Limb (tissue), 2 donors: Measurements from ENCODE around the gene DIRAS2.

Experiments used
- DNase-seq, 2 donors: peaks; one replicate each; pipeline ENCODE4 v3.0.0-alpha.2; 2016; ENCODE audit errors: extremely low spot score in 2 of 2

DIRAS2 gene

GRCh38 chr9:90612957-90613356 lies 29.7 kb downstream of the DIRAS2 start:
- DNase-seq: no peak

DNA sequence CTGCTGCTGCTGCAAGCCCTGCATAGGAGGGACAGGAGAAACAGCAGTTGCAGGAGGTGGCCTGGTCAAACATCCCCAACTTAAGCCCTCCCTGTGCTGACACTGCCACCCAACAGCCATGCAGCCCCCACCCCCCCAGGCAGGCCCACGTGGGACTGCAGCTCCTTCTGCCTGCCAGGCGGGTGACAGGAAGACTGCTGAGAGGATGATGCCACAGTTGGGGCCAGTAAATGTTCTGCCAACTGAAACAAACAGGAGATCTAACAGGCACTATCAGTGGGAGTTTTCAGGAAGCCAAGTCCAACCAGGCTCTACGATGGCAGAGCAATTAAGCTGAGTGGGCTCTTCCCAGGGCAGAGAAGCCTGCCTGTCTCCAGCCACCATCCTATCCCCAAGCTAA lies 31.1 kb downstream of the DIRAS2 start:
- DNase-seq: no peak

DNA sequence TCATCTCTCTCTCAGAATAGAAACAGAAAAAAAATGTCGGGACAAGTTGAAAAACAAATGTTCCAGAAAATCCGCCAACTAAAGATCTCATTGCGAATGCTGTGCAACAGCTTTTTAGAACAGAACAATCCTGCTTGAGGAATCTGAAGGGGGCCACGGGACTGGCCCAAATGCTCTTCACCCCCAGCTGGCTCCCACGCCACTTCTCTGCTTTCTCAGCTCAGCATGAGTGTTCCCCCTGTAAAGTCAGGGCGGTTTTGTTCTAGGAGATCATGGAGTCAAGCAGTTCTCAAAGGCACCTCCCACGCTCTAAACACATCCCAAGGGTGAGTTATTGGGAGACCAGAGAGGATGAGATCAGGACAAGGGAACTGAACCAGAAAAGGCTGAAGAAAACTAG lies 31.5 kb downstream of the DIRAS2 start:
- no peak for DNase-seq

DNA sequence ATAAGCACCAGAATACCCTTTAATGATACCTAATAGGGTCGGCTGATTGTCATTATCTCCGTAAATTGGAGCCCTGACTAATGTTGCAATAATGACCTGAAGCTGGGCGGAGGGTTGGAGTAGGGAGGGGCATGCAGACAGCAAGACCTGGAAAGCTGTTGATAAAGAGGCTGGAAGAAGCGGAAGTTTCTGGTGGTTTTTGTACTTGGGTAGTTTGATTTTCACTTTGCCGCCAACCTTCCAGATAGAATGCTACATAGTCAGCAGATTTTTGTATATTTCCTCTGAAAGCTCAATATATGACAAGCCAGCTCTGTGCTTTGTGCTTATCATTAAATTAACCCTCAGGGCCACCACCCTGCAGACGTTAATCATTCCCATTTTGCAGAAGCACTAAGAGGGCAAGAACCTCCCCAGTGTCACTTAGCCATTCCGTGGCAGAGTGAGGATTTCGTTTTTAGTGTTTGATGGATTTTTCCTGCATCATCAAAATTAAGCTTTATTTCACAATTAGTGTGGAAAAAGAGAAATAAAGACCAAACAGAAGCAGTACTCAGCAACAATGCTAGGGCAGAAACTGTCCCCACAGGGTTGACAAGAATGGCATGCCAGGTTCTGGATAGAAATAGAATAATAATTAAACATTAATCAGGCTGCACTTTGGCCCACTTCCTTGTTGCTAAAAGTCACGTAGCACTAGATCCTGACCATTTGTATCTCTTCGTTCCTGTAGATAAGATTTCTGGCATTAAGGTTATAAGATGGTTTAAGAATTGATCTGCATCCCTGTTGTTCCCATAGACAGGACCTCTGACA lies 34.7 kb downstream of the DIRAS2 start:
- no peak for DNase-seq

- DNase-seq: no peak
Measured at GRCh38 chr9:90600029-90600428, 42.6 kb downstream of the DIRAS2 start.

- DNase-seq: no peak
Measured at GRCh38 chr9:90598191-90598590, 44.4 kb downstream of the DIRAS2 start.

- DNase-seq: no peak
Measured at GRCh38 chr9:90593646-90594045, 49.0 kb downstream of the DIRAS2 start.

DNA sequence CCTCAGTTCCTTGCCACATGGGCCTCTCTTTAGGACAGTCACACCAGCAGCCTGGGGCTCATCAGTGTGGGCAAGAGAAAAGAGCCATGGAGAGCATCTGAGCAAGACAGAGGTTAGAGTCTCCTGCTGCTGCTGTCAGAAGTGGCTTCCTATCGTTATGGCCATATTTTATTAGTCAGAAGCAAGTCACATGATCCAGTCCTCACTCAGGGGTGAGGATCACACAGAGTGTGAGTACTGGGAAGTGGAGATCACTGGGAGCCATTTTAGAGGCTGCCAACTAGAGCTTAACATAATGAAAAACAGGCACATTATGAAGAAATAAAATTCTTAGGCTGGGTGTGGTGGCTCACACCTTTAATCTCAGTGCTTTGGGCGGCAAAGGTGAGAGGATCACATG lies 62.0 kb downstream of the DIRAS2 start:
- no peak for DNase-seq

DNA sequence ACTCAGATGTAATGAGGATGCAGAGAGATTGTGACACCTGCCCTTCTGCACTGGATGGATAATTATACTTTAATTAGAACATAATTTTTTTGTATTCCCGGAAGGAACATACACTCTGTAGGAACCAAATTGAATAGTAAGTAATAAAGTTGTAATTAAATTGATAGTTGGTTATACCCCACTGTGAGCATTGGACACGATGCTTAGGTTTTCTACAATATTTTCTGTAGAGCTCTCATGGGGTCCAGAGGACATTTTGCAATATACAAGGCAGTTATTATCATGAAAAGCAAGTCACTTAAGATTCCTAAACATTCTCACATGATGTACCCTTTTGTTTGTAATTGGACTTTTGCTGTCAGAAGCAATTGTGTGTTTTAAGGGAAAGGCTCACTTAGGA lies 63.4 kb downstream of the DIRAS2 start:
- no peak for DNase-seq

GRCh38 chr9:90578126-90578815 lies 64.4 kb downstream of the DIRAS2 start:
- no peak for DNase-seq

DNA sequence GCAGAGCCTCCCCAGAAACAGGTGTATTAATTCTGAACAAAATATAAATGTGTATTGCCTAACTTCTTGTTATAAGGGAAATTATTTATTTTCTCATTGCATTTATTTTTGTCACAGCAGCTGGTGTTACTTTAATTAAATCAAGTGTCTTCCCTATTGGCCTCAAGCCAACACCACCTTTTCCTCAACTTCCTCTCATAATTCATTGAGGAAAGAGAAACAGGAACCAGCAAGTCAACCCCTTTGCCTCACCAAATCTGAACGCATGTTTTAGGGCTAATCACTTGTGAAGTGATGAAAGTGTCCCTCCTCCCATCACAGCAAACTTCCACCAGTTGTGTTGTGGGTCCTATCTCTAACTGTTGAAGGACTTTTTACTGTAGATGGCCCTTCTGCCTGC lies 73.1 kb downstream of the DIRAS2 start:
- DNase-seq: no peak

DNA sequence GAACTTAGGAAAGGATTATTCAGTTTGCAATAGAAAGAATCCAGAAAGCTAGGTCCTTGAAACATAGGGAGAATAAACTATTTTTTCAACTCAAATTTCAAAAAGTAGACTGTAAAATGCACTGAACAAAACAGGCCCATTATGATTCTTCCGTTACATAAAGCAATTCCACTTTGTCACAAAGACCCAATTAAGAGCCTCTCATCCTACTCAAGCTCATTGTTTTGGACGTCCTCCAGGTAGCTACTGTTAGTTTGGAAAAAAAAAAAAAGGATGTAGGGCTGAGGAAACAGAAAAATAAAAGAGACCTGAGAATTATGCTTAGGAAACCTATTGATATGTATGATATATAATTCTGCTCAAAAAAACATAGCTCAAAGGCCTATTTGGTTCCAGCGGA lies 74.0 kb downstream of the DIRAS2 start:
- DNase-seq: no peak

GRCh38 chr9:90562229-90562628 lies 80.4 kb downstream of the DIRAS2 start:
- DNase-seq: no peak
